Renal cortex interstitium (tissue), 15 donors: Measurements from ENCODE around the gene DCLK1. TPM values are rescaled to one million over a fixed set of nuclear protein-coding genes. Genes with fewer than 3 reads are reported as not detected.

ENCODE experiments used
- DNase-seq, 11 donors: peaks; one replicate each; pipeline ENCODE4 v3.0.0-alpha.2; 2013; ENCODE audit warnings: low read depth in 9 of 11, low spot score in 4 of 11; ENCODE audit errors: extremely low read depth in 1 of 11
- long read RNA-seq, 16 experiments: transcript quantifications; one replicate each; lab custom pipeline, GENCODE V29; 2026
- polyA plus RNA-seq, 3 donors: library from polyadenylated mRNA; unstranded; fragments of 120-200 nt; gene quantifications; one replicate each; pipeline ENCODE4 v1.2.1, GENCODE V29; 2013; ENCODE audit not compliant: insufficient read length in 3 of 3

Gene DCLK1
- 1 to 10 TPM; 5.2 to 6.4 (median 5.8) TPM for polyA plus RNA-seq
- long read RNA-seq, donor 1, full-length matches to known transcripts = 1 of 1 reads
- long read RNA-seq, donor 1, partial matches to known transcripts = 0 of 1 reads
- long read RNA-seq, donor 1, other reads (novel, unspliced or antisense) = 0 of 1 reads
- long read RNA-seq, donor 2 = 0 reads
- long read RNA-seq, donor 3 = 0 reads
- long read RNA-seq, donor 4 = 0 reads
- long read RNA-seq, donor 5 = 0 reads
- long read RNA-seq, donor 6 = 0 reads
- long read RNA-seq, donor 7 = 0 reads
- long read RNA-seq, donor 8 = 0 reads
- long read RNA-seq, donor 9, full-length matches to known transcripts = 1 of 1 reads
- long read RNA-seq, donor 9, partial matches to known transcripts = 0 of 1 reads
- long read RNA-seq, donor 9, other reads (novel, unspliced or antisense) = 0 of 1 reads
- long read RNA-seq, donor 10 = 0 reads
- long read RNA-seq, donor 11 = 0 reads
- long read RNA-seq, donor 12 = 0 reads
- long read RNA-seq, donor 13 = 0 reads
- long read RNA-seq, donor 14, full-length matches to known transcripts = 1 of 1 reads
- long read RNA-seq, donor 14, partial matches to known transcripts = 0 of 1 reads
- long read RNA-seq, donor 14, other reads (novel, unspliced or antisense) = 0 of 1 reads
- long read RNA-seq, donor 15 = 0 reads
- long read RNA-seq, donor 16, partial matches to known transcripts = 0 of 1 reads
- long read RNA-seq, donor 16, other reads (novel, unspliced or antisense) = 0 of 1 reads

DNA sequence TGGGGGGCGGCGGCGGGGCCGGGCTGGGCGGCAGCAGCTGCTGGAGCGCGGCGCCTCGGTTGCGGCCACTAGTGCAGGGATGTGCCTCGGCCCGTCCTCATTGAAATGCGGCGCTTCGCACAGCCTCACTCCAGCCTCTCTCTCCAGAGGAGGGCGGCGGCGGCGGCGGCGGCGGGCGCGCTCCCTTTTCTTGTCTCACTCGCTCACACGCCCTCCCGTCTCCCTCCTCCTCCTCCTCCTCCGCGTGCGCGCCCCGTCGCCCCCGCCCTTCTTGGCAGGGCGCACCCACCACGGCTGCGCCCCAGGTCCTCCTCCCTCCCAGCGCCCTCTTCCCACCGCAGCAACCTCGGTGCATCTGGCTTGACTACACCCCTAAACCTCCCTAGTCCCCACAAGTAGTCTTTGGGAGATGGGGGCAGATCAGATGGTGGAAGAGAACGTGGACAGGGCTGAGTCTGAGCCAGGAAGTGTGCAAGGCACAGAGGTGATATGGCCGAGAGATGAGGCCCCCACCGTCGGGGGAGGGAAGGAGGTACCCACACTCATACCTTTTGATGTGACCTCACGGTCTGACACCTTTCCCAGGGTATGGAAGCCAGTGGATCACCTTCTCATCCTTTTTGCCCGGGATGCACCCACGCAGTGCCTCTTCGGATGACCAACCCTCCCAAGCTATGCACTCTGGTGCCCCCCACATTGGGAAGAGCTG is at the start of gene DCLK1:
TSS of gene DCLK1 (minus strand) at position 161 of the 709 bp plus-strand sequence.
- peak in 3 of 11 donors; percentile 26 to 52 (median 34) for DNase-seq

DNA sequence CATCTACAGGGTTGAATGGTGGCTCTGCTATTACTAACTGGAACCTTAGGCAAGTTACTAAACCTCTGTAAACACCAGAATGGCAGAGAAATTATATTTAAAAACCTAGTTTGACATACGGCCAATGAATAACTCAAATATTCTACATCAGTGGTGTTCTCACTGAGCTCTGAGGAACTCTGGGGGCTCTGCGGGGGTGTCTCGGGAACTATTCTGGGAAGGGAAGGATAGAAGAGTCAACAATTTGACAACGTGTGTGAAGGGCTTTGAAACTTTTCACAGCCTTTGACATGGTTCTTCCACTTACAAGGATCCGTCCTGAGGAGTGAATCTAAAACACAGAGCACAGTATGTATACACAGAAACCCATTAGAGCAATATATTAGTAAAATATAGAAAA is 44.4 kb upstream of the DCLK1 start:
- DNase-seq = no peak

DNA sequence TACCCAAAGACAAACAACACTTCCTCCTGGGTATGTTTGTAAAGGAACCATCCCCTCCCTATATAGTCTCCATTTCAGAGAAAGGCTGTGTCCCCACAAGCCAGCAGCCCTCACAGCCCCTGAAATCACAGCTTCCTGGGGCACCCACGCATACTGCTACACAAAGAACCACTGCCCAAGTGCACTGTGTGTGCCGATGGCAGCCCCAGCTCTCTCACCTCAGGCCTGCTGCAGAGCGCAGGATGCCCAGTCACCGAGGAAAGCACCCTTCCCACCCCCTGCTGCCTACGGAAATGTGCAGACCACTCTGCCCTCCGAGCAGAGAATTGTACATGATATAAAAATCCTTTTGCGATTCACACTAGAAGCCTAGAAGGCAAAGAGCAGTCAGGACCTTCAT is 43.7 kb upstream of the DCLK1 start:
- no peak for DNase-seq

- DNase-seq = no peak
These were observed 42.6 kb upstream of the DCLK1 start for GRCh38 chr13:36173571-36174322.

GRCh38 chr13:36166046-36166445 is 34.9 kb upstream of the DCLK1 start:
- DNase-seq = no peak

DNA sequence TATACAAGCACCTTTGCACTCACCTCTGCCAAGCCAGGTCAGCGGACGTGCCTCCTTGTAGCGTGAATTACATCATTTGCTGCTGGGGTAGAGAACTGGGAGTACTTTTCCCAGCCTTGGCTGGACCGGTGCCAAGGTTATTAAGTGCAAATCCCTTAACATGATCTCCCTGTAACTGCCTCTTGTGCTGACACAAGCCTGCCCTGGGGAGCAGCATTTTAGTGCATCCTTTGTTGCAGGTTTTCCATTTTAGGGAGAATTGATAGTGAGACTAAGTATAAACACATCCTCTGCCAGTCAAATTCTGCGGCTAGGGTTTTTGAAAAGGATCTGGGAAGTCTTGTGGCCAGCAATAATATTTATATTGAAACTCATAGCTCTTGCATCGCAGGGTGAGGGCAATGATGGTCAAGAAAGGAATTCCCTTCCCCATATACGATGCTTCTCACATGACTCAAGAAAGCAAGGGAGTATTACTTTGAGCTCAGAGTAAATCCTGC is 32.7 kb upstream of the DCLK1 start:
- DNase-seq = peak in 9 of 11 donors; percentile 25 to 70 (median 50)

- DNase-seq = no peak
These were observed 32.1 kb upstream of the DCLK1 start for GRCh38 chr13:36163286-36163685.

- no peak for DNase-seq
These were observed 29.1 kb upstream of the DCLK1 start for GRCh38 chr13:36160297-36160696.

- no peak for DNase-seq
These were observed 27.4 kb upstream of the DCLK1 start for GRCh38 chr13:36158611-36159010.

GRCh38 chr13:36157480-36157879 is 26.3 kb upstream of the DCLK1 start:
- DNase-seq = no peak

DNA sequence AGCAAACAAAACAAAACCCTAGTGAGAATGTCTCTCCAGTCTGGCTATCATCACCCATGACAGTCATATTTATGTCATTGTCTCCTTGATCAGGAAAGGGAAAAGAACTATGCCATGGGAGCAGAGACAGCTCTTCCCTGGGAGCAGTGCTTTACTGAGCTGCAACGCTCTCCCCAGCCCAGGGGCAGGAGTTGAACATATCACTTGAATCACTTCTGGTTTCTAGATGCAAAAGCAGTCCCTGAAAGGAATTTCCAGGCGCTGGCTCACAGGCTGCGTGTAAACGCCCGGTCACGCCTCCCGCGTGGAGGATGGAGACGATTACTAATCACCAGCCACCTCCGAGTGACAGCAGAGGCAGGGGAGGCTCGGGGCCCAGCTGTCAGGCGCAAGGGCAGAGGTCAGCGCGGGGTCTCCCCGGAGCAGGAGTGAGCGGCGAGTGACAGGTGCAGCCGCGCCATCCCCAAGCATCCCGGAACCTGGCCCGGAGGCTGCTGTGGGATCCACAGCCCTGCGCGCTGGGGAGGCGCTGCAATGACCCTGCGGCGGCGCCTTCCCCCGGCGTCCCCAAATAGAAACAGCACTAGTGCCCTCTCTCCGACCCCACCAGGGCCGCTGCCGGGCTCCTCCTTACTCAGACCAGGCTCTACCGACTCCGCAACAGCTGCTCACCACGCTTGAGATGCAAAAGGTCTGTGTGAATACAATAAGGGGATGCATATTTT is 23.5 kb upstream of the DCLK1 start:
- DNase-seq = no peak

DNA sequence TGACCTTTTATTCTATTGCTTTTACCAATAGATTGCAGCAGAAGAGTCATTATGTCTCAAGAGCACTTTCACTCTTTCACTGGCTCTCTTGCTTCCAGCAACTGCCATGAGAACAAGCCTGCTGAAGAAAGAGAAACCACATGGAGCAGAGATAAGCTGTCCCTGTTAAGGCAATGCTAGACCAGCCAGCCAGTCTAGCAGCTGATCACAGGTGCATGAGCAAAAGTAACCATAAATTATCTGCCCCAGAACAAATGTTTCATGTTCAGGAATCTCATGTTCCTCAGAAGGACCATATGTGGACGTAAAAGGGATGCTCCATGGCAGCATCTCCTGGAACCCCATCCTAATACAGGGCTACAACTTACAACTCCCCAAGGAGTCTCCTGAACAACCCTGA is 20.4 kb upstream of the DCLK1 start:
- no peak for DNase-seq

DNA sequence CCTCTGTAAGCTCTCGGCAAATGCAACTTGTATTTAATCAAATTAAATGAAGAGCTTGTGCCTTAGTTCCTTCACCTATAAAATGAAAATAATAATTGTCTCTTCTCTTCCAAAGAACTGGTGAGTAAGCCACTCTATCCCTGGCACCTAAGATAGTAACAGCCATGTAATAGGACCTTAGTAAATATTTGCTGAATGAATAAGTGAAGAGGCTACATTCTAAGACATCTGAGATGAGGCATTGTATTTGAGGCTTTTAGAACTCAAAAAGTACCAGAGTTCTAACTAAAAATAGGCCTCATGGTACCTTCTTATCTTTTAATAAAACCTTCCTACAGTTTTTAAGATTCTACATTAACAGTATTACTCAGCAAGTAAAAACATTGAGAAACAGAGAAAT is 17.3 kb upstream of the DCLK1 start:
- DNase-seq = no peak

DNA sequence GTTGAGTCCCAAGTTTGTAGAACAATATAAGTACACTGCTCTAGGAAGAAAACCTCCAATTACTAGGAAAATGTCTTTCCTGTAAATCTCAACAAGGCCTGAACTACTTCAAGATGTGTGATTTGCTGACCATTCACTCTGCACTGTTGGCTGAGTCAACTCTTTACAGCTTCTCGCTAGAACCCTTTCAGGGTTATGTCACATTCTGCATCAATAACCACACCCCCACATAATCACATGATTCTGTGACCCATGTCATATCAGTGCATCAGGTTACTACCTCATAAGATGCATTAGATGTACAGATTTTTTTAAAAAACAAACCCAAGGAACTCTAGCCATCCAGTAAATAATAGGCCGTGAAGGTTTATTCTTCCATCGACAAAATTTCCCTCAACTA is 16.1 kb upstream of the DCLK1 start:
- DNase-seq = no peak

DNA sequence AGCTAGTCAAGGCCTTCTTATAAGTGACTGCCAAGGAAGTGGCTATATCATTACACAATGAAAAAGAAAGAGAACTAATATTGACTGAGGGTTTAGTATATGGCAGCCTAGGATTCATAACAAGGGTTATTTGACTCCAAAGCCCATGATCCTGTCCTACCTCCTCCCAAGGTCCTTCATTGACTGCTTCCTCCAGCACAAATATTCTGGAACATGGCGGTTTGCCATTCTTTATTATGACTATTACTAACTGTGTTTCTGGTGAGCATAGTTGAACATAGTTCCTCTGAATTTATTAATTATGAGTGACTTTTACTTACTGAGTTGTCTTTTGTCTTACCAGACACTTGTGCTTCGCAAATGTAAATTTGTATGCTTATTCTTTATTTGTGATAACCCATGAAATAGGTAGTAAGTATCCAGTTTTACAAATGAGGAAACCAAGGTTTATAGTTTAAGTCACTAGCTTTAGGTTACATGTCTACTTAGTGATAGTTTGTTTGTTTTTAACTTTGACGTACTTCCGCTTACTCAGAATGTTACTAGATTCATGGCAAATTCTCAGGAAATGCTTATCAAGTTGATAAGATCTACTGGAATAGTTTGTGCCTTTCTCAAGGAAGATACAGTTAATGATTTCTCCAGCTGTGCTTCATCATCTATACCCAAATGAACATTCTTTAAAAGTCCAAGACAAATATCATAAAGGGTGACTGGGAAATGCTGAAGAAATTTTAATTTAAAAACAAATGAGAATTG is 15.5 kb upstream of the DCLK1 start:
- DNase-seq = no peak

GRCh38 chr13:36143738-36144137 is 12.6 kb upstream of the DCLK1 start:
- no peak for DNase-seq

GRCh38 chr13:36142735-36143134 is 11.6 kb upstream of the DCLK1 start:
- no peak for DNase-seq

GRCh38 chr13:36135876-36136275 is 4.7 kb upstream of the DCLK1 start:
- no peak for DNase-seq
